ENCODE data around the gene SUZ12.
A peak's percentile ranks its signal among the peaks of the same experiment; 100 is the strongest.
"Not testable (repeated sequence)": the region's sequence is repeated elsewhere in the genome, so short reads cannot be mapped to it uniquely, and the experiment has no call there.

SUZ12 gene

DNA sequence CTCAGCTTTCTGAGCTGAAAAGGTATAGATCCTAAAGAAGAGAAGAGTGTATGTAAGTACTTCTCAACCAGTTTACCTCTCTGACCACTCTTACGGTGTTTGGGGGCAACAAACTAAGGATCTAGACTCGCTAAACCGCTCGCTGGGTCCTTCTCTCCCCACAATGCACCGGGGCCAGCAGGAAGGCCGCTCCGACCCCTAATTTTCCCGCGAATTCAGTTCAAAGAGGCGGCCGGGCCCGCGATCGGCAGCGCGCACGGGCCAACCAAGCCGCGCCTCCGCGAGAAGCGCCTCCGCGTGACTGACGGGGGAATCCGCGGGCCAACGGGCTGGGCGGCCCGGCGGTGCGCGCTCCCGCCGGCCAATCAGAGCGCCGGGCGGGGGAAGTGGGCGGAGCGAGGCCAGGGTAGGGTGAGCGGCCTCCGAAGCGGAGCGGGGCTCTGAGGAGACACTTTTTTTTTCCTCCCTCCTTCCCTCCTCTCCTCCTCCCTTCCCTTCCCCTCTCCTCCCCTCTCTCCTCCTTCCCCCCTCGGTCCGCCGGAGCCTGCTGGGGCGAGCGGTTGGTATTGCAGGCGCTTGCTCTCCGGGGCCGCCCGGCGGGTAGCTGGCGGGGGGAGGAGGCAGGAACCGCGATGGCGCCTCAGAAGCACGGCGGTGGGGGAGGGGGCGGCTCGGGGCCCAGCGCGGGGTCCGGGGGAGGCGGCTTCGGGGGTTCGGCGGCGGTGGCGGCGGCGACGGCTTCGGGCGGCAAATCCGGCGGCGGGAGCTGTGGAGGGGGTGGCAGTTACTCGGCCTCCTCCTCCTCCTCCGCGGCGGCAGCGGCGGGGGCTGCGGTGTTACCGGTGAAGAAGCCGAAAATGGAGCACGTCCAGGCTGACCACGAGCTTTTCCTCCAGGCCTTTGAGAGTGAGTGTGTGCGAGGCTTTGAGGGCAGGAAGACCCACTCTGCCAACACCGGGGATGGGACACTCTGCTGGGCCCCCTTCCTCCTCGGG, at the start of gene SUZ12:
SUZ12 (plus strand) TSS at position 393 of the 995 bp plus-strand sequence; CDS start at position 633, 240 bp downstream.
- DNase-seq, result peak; percentile 4

DNA sequence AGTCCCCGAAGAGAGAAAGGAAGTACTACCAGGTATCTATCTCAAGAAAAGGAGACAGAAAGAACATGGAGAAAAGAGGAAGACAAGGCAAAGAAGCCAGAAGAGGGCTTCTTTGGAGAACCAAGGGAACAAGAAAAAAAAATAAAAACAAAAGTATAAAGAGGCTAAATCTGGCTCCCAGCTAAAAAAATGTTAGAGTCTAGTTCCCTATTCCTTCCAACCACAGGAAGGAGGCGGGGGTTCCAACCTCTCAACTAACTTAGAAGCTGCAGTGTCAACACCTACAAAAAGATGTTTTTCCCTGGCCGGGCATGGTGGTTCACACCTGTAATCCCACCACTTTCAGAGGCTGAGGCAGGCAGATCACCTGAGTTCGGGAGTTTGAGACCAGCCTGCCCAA, 48.7 kb upstream of the SUZ12 start:
- DNase-seq, result no peak

DNA sequence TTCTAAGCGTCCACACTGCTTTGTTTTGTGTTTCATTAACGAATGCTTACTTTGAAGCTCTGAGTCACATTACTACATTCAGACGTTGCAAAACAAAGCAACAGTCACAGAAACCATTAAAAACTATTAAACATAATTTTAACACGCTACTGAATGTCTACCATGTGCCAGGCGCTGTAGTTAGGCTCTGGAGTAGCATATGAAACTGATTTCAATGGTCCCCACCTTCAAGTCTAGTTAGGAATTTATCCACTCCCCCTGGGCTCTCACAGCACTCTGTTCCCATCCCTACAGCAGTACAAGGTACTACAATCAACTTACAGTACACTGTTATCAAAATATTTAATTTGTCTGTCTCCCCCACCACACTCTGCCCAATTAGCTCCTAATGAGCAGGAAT, 35.9 kb upstream of the SUZ12 start:
- DNase-seq, result no peak

DNA sequence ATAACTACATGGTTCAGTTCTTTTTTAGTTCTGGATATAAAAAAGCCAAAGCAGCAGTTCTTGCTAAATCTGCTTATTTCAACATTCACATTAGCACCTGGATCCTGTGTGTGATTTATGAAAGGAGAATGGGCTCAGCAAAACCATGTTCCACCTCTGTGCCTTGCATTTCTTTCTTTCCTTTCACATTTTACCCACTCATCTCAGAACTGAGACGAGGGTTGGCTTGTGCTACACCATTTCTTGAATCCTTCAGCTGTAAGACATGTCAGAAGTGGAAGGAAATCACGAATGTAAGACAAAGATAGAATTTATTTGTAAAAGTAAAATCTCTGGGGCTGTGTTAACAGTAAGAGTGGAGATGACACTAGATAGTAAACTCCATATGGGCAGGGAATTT, 34.1 kb upstream of the SUZ12 start:
- DNase-seq, result no peak

DNA sequence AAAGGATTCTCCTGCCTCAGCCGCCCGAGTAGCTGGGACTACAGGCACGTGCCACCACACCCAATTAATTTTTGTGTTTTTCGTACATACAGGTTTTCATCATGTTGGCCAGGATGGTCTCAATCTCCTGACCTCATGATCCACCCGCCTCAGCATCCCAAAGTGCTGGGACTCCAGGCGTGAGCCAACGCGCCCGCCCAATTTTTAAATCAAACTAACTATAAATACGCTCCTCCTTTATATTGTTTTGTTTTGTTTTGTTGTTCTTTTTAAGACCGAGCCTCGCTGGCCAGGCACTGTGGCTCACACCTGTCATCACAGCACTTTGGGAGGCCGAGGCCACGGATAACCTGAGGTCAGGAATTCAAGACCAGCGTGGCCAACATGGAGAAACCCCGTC, 33.4 kb upstream of the SUZ12 start:
- no peak for DNase-seq

DNA sequence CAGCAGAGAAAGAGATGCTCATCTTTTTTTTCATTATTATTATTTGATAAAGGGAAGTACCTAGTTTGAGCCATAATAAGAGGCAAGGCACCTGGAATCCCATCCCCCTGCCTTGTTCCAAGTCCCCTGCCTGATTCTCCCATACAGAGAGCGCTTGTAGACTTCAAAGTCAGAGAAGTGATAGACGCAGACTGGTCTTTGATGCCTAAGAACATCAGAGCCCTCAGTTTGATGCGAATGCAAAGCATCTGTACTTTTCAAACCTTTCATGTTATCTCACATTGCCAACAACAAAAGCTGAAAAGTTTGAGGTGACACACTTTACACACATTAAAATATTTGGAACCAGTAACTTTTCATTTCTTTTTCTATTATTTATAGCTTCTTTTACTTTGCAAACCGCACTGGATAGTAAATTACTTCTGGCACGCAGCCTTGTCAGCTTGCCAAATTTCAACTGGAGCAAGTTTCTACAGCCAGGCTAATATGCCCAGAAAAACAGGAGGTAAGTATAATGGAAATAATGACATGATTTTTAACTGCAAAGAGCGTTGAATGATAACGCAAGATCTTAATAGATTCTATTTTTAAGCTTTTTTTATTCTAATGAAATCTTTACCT, 29.4 kb upstream of the SUZ12 start:
- no peak for DNase-seq

DNA sequence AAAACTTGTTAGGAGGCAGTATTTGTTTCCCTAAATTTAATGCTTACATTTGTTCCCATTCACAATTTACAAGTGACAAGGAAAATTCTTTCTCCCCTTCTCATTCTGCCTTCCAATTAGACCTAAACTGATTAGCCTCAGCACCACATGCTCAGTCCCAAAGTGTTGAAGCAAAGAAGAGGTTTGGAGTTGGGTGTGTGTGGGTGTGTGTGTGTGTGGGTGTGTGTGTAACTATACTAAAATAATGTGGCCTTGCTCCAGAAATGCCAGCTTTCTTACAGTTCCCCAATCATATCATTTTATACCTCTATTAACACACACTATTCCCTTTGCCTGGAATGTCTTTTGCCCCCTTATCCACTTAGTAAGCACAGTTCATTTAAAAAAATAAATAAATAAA, 28.4 kb upstream of the SUZ12 start:
- DNase-seq, result no peak

DNA sequence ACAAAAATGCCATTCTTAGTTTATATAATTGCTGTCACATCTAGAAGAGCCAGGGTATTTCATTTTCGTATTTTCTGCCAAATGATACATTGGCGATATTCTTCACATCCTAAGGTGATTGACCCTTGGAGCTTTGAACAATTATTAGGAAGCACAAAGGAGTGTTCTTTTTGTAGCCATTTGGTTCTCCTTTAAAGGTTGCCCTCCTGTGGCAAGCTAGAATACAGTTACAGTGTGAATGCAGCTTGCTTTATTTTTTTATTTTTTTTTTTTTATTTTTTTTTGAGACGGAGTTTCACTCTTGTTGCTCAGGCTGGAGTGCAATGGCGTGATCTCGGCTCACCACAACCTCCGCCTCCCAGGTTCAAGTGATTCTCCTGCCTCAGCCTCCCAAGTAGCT, 24.1 kb upstream of the SUZ12 start:
- not testable (repeated sequence) for DNase-seq

DNA sequence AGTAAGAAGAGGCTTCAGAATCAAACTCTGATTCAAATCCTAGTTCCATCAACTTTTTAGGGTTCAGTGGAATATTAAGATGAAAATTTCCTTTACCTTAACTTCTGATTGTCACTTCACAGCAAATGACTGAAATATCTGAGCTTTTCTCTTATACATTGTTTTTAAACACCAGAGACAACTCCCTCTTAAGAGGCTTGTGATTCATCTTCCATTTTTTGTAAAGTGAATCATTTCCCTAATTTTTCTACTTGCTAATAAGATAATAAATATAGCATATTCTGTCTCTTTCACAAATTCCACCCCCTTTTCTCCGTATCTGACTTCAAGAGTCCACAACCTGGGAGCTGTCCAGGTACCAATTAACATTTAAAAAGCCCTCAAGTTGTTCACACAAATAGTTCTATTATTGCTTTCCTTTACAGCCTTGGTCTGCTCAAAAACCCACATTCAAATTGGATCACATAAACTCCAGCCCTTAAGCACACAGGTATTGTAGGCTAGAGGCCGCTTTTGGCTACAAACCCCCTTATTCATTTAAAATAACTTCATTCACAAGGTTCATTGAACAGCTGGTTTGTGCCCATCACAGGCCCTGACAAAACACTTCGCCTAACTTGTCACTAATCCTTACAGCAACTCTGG, 21.2 kb upstream of the SUZ12 start:
- no peak for DNase-seq

DNA sequence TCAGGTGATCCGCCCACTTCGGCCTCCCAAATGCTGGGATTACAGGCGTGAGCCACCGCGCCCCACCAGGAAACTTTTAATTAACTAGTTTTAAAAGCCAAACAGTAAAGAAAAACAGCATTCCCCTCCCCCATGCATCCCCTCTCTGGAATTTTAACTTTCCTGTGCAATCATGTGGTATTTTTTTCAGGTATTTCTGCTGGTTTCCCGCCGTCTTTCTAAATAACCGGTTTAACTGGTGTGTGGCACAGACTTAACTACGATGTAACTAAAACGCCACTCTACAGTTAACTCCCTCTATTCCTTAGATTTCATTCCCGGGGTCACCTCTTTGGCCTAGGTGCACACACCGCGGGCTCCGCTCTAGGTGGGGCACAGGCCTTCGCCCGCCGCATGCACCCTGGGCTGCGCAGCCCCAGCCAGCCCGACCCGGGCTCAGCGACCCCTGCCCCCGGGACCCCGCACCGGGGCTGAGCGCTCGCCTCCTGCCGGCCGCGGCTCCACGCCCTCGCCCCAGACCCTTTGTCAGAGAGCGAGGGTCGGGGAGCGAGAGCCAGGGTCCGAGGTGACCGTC, 20.2 kb upstream of the SUZ12 start:
- no peak for DNase-seq

DNA sequence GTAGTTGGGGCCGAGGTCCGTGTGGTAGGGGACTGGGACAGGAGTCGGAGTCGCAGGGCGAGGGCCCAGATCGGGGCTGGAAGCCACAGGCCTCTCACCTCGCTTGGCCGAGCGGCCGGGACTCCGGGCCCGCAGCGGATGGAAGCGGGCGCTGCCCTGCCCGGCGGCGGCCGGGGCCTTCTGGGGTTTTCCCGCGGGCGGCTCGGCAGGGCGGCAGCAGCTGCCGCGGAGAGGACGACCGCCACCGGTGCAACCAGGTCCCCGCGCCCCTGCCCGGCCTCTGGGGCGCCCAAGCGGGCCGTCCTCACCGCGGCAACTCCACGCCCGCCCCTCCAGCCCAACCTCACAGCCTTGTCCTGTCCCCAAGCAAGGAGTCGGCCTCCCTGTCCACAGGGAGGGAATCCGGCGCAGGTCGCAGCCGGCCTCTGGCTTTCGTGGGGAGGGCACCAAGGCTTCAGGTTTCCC, 19.7 kb upstream of the SUZ12 start:
- DNase-seq, result no peak

DNA sequence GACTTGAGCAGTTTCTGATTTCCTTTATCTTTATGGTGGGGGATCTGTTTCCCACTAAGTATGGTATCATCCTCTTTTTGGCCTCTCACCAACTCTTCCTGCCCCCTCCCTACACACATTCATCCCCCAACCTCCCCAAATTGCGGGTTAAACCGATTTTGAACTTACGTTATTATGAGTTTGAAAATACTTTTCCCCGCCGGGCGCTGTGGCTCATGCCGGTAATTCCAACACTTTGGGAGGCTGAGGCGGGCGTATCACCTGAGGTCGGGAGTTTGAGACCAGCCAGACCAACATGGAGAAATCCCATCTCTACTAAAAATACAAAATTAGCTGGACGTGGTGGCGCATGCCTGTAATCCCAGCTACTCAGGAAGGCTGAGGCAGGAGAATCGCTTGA, 19.1 kb upstream of the SUZ12 start:
- DNase-seq, result not testable (repeated sequence)

DNA sequence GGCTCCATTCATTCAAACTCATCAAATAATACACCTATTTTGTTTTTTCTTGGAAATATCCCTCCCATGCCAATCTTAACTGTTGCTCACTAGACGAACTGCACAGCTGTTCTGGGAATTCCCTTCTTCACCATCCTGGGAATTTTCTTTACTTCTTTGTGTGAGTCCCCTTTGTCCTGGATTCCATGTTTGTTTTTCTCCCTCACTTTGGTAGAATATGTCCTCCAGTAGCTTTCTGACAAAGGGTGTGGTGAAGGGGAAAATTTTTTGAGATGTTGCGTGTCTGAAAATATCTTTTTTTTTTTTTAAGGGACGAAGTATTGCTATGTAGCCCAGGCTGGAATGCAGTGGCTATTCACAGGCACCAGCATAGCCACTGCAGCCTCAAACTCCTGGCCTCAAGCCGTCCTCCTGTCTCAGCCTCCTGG, 18.1 kb upstream of the SUZ12 start:
- DNase-seq, result no peak

DNA sequence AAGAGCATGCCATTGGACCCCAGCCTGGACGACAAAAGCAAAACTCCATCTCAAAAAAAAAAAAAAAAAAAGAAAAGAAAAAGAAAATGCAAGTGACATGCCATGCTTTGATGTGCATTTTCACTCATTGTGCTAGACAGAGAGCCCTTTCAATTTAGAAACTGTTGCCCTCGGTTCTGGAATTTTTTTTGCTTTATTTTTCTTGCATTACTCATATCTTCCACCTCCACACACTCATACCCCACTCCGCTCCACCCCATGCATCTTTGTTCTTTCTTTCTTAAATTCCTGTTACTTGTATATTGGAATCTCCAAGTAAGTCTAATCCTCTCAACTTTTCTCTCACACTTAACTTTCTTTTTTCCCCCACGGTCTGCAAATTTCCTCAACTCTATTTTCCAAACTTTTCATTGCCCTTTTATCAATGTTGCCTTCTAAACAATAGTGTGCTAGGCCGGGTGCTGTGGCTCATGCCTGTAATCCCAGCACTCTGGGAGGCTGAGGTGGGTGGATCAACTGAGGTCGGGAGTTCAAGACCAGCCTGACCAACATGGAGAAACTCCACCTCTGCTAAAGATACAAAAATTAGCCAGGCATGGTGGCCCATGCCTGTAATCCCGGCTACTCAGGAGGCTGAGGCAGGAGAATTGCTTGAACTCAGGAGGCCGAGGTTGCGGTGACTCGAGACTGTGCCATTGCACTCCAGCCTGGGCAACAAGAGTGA, 16.8 kb upstream of the SUZ12 start:
- no peak for DNase-seq

DNA sequence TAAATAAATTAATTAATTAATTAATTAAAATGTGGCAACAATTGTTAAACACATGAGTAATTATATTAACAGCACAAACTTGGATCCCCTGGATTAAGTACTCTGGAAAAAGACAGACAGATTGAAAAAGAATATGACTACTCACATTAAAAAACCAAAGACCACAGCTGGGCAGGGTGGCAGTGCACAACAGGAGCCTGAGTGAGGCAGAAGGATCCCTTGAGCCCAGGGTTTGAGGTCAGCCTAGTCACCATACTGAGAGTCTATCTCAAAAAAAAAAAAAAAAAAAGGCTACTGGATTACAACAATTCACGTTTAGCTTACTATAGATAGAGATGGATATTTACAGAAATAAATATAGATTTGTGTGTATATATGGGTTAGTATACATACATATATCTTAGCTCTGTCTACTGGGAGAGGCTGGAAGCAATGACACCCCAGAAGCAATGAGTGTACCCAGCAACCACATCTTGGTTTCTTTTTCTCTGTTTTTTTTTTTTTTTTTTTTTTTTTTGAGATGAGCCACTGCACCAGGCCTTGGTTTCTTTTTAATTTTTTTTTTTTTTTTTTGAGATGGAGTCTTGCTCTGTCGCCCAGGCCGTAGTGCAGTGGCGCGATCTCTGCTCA, 10.6 kb upstream of the SUZ12 start:
- DNase-seq, result no peak

DNA sequence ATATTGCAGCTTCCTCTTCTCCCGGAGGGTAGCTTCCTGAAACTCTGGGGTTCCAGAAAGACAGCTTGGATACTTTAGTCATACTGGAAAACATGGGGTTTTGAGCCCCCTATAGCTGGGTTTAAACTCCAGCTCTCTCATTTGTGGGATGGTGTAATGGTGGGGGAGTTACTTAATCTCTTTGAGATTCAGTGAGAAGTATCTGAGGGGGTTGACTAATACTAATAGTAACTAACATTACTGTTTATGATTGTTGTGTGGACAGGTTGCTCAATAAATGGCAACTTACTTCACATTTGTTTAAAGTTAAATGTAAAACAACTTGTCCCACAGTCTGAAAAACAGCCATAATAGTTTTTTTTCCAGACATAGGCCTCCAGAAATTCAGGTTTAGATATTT, 5.1 kb upstream of the SUZ12 start:
- no peak for DNase-seq

DNA sequence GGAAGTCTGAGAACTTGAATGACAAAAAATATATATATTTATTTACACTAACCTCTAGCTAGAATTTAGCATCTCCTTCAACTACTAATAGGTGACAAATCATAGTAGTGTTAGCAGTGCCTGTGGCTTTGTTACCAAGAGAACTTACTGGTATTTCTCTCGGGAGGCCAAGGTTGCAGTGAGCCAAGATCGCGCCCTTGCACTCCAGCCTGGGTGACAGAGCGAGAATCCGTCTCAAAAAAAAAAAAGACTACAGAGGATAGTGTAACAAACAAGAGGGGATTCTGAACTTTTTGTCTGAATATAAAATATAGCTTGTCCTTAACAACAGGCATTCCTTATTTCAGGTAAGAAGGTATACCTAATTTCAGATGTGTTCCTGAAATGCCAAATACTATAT, 1.3 kb upstream of the SUZ12 start:
- DNase-seq, result no peak

DNA sequence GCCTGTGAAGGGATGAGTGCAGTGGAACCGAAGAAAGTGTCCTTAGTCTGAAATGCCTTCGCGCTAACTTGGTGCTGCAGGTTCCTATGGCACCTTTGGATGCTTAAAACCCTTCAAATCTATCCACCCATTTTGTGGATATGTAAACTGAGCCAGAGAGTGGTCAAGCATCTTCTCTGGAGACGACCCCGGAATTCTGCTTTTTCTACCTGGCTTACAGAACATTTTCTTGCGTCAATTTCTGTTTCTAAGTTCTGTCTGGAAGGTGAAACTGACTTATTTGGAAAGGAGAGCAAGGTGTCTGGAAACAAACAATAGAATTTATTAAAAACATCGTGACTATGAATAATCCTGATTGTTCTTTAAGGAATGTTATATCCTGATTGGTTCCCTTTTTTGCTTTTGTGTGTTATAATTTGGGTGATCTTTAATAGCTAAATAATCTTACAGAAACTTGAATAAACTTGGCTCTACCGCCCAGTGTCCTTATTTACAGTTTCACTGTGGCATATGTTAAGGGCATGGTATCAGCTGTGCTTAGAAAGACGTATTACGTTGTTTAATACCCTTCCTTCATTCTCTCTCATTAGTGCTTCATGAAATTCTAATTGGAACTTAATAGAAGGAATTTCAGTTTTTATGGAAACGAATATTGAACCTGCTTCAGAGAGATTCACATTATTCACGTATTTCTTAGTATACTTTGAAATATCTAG, 1.3 kb downstream of the SUZ12 start:
- DNase-seq, result not testable (repeated sequence)

DNA sequence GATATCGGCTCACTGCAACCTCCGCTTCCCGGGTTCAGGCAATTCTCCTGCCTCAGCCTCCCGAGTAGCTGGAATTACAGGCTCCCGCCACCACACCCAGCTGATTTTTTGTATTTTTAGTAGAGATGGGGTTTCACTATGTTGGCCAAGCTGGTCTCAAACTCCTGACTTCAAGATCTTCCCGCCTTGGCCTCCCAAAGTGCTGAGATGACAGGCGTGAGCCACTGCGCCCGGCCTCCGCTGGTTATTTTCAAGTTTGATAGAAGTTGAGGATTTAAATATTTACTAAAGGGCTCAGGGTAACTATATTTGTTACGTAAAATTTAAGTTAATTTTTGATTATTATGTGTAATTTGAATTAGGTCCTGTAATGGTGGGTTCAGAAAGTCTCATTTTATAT, 5.1 kb downstream of the SUZ12 start:
- DNase-seq, result not testable (repeated sequence)

DNA sequence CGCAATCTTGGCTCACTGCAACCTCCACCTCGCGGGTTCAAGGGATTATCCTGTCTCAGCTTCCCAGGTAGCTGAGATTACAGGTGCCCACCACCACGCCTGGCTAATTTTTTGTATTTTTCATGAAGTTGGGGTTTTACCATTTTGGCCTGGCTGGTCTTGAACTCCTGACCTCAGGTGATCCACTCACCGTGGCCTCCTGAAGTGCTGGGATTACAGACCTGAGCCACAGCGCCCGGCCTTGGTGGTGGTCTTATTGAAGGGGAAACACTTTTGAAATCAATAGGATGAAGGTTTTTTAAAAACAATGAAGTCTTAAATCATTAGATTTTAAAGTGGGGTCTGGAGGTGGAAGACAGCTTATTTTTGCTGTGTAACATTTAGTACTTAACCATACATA, 5.6 kb downstream of the SUZ12 start:
- DNase-seq, result not testable (repeated sequence)

DNA sequence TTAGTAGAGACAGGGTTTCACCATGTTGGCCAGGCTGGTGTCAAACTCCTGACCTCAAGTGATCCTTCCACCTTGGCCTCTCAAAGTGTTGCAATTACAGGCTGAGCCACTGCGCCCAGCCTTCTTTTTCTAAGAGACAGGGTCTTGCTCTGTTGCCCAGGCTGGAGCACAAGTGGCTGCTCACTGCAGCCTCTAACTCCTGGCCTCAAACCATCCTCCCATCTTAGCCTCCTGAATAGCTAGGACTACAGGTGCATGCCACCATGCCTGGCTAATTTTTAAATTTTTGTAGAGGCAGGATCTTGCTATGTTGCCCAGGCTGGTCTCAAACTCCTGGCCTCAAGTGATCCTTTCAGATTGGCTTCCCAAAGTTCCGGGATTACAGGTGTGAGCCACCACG, 15.1 kb downstream of the SUZ12 start:
- DNase-seq, result not testable (repeated sequence)

All from NCI-H2081 treated with DMSO at 0.1 percent for 48 hours (cell line).